MCF 10A (cell line): ENCODE data around the gene SBF2. TPM values are rescaled to one million over a fixed set of nuclear protein-coding genes. Genes with fewer than 3 reads are reported as not detected.

Experiments used
- BruUV-seq: library from RNA; stranded (reverse); fragments of 400-500 nt; replicated peaks from 2 replicates; lab custom pipeline; 2021; lab: Mats Ljungman, UMichigan
- CTCF ChIA-PET: fragments of 300-600 bp; sonication (Branson Sonifier 250); formaldehyde crosslinking; extraction: SDS; loops from one replicate; lab custom pipeline; 2021; ENCODE audit warnings: antibody characterized with exemption, inconsistent platforms; lab: Yijun Ruan, JAX
- POLR2A ChIA-PET: fragments of 300-600, 350-650 bp; sonication (Branson Sonifier 250); formaldehyde crosslinking; extraction: SDS; loops from one replicate; lab custom pipeline; 2020; ENCODE audit warnings: antibody characterized with exemption, inconsistent platforms; lab: Yijun Ruan, JAX
- DNase-seq: peaks from one replicate; pipeline ENCODE4 v3.0.0-alpha.2; 2018; ENCODE audit not compliant: unreplicated experiment
- H3K27ac Mint-ChIP-seq: one replicate; pipeline ENCODE4 v1.8.0; 2022; ENCODE audit warnings: mild to moderate bottlenecking, low read depth, mixed read lengths; ENCODE audit not compliant: unreplicated experiment
- H3K27me3 Mint-ChIP-seq: one replicate; pipeline ENCODE4 v1.8.0; 2022; ENCODE audit warnings: mixed read lengths; ENCODE audit not compliant: insufficient read depth, unreplicated experiment
- H3K36me3 Mint-ChIP-seq: one replicate; pipeline ENCODE4 v1.8.0; 2022; ENCODE audit warnings: mild to moderate bottlenecking, moderate library complexity, mixed read lengths; ENCODE audit not compliant: insufficient read depth, unreplicated experiment
- H3K4me1 Mint-ChIP-seq: one replicate; pipeline ENCODE4 v1.8.0; 2022; ENCODE audit warnings: mixed read lengths; ENCODE audit not compliant: insufficient read depth, unreplicated experiment
- H3K4me3 Mint-ChIP-seq: one replicate; pipeline ENCODE4 v1.8.0; 2022; ENCODE audit warnings: mild to moderate bottlenecking, moderate library complexity, mixed read lengths; ENCODE audit not compliant: unreplicated experiment
- H3K9me3 Mint-ChIP-seq: one replicate; pipeline ENCODE4 v1.8.0; 2022; ENCODE audit warnings: mixed read lengths; ENCODE audit not compliant: unreplicated experiment
- intact Hi-C: fragments of 100-400 bp; cut with micrococcal nuclease; formaldehyde crosslinking; loops from 2 replicates; pipeline ENCODE4 v1.14.1; 2022
- total RNA-seq: library from RNA; stranded (reverse); gene quantifications from 2 replicates; pipeline ENCODE4 v1.2.3, GENCODE V29; 2022
- TF ChIP-seq, protein P1 (sequence below): fragments of 200-600 bp; IDR thresholded peaks from one replicate; pipeline ENCODE4 v1.8.0; 2022; ENCODE audit warnings: antibody characterized with exemption, mild to moderate bottlenecking; ENCODE audit not compliant: unreplicated experiment

The SBF2 gene
- total RNA-seq, 1 experiment from 2014 or later, result 28.3 TPM

GRCh38 chr11:10097615-10098014, 196.4 kb downstream of the SBF2 start:
- POLR2A ChIA-PET, result interaction anchor here (0.7 to 1.4 kb wide), 3 partner anchors 8 to 25 kb away, joined by 3 to 4 read pairs (median 4); no protein-coding TSS in a partner anchor
- intact Hi-C loops, result no loop called here
- CTCF ChIA-PET, result interaction anchor here (0.6 kb wide), 1 partner anchor 31 kb away, joined by 3 read pairs; no protein-coding TSS in a partner anchor

GRCh38 chr11:10096987-10097386, 197.0 kb downstream of the SBF2 start:
- POLR2A ChIA-PET, result interaction anchor here (0.7 to 1.2 kb wide), 2 partner anchors 8 to 26 kb away, joined by 3 to 4 read pairs; no protein-coding TSS in a partner anchor
- H3K4me1 Mint-ChIP-seq, result no peaks in the 10 kb centered on the region
- peaks cover 18% of the 10 kb centered on the region for H3K9me3 Mint-ChIP-seq
- intact Hi-C loops, result no loop called here
- no peaks in the 10 kb centered on the region for H3K27me3 Mint-ChIP-seq
- TF ChIP-seq, protein P1, sequence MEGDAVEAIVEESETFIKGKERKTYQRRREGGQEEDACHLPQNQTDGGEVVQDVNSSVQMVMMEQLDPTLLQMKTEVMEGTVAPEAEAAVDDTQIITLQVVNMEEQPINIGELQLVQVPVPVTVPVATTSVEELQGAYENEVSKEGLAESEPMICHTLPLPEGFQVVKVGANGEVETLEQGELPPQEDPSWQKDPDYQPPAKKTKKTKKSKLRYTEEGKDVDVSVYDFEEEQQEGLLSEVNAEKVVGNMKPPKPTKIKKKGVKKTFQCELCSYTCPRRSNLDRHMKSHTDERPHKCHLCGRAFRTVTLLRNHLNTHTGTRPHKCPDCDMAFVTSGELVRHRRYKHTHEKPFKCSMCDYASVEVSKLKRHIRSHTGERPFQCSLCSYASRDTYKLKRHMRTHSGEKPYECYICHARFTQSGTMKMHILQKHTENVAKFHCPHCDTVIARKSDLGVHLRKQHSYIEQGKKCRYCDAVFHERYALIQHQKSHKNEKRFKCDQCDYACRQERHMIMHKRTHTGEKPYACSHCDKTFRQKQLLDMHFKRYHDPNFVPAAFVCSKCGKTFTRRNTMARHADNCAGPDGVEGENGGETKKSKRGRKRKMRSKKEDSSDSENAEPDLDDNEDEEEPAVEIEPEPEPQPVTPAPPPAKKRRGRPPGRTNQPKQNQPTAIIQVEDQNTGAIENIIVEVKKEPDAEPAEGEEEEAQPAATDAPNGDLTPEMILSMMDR, result no peak
- no peak overlapping the region for H3K27ac Mint-ChIP-seq
- DNase-seq, result no peak
- peaks cover 7% of the 10 kb centered on the region for H3K36me3 Mint-ChIP-seq
- no peak overlapping the region for H3K4me3 Mint-ChIP-seq
- no TSS peak for BruUV-seq
- CTCF ChIA-PET, result no interaction called here

More at GRCh38 chr11:10097615-10098014, 196.4 kb downstream of the SBF2 start:
- TF ChIP-seq, protein P1, result no peak
- Mint-ChIP-seq H3K27ac (no peak overlapping the region), H3K36me3 (peaks cover 7% of the 10 kb centered on the region), H3K27me3 (no peaks in the 10 kb centered on the region), H3K9me3 (peaks cover 18% of the 10 kb centered on the region), H3K4me3 (no peak overlapping the region), H3K4me1 (no peaks in the 10 kb centered on the region)
- no TSS peak for BruUV-seq
- no peak for DNase-seq

DNA sequence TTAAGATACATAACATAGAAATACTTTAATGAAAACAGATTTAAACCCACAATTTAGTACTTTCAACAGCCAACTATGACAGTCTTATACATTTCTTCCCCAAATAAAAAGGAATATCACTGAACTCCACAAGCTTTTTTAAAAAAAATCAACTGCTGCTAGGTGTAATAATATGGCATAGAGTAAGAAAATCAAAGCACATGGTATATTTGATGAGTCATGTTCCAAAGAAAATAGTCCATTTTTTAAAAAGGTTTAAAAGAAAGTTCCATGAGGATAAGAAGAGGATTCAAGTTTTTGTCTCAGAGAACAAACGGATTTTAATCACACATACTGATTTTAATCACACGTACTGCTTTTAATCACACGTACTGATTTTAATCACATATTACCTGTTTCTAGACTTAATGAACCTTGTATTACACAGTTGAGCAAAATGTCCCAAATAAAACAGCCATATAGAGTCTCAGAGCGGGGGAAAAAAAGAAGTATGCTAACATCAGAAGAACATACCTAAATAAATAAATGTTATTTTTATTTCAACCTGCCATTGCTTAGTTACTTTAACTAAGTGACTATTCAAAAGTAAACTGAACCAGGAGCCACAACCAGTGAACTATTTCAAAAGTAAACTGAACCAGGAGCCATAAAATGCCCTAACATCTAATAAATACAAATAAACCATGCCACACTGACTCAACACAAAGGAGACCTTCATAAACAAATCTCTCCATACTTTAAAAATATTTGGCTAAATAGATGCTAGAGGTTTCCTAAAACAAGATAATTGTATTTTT, 198.4 kb downstream of the SBF2 start:
- intact Hi-C loops, result no loop called here

GRCh38 chr11:10092426-10092825, 201.6 kb downstream of the SBF2 start:
- no peak for DNase-seq
- BruUV-seq, result no TSS peak
- intact Hi-C loops, result no loop called here
- Mint-ChIP-seq H3K27ac (no peak overlapping the region), H3K4me1 (no peaks in the 10 kb centered on the region), H3K27me3 (no peaks in the 10 kb centered on the region), H3K9me3 (no peaks in the 10 kb centered on the region), H3K36me3 (no peaks in the 10 kb centered on the region), H3K4me3 (no peak overlapping the region)
- ChIA-PET POLR2A (interaction anchor here (1.1 kb wide), 1 partner anchor 336 kb away, joined by 3 read pairs; no protein-coding TSS in a partner anchor), CTCF (interaction anchor here (0.6 to 1.0 kb wide), 3 partner anchors 17 to 589 kb away, joined by 3 to 4 read pairs (median 3); no protein-coding TSS in a partner anchor)
- TF ChIP-seq, protein P1, result no peak

More for the DNA sequence above, 198.4 kb downstream of the SBF2 start:
- TF ChIP-seq, protein P1, result no peak
- Mint-ChIP-seq H3K36me3 (peaks cover 7% of the 10 kb centered on the region), H3K4me3 (no peak overlapping the region), H3K9me3 (peaks cover 18% of the 10 kb centered on the region), H3K27ac (no peak overlapping the region), H3K27me3 (no peaks in the 10 kb centered on the region), H3K4me1 (no peaks in the 10 kb centered on the region)
- DNase-seq, result no peak
- ChIA-PET POLR2A (no interaction called here), CTCF (no interaction called here)
- BruUV-seq, result no TSS peak
